DOHH2 (cell line): Measurements from ENCODE around the gene GPSM3.
"Not testable (repeated sequence)": the region's sequence is repeated elsewhere in the genome, so short reads cannot be mapped to it uniquely, and the experiment has no call there.

Source experiments
- CTCF ChIP-seq: fragments of 200-600 bp; sonication (generic); IDR thresholded peaks from one replicate; pipeline ENCODE4 v1.5.1; 2014; ENCODE audit warnings: antibody characterized with exemption, mild to moderate bottlenecking, low read depth, low read length; ENCODE audit not compliant: poor library complexity, severe bottlenecking
- EZH2phosphoT487 ChIP-seq: fragments of 200-600 bp; sonication (generic); IDR thresholded peaks from 2 replicates; pipeline ENCODE4 v1.6.1; 2017; ENCODE audit warnings: borderline replicate concordance, mild to moderate bottlenecking, antibody characterized with exemption, low read length, moderate library complexity, mixed read lengths

GRCh38 chr6:32211432-32211831 lies 19.0 kb upstream of the GPSM3 start:
- not testable (repeated sequence) for TF ChIP-seq CTCF, EZH2phosphoT487
